Neural cell (in vitro differentiated cells): ENCODE measurements around the gene KCNJ10.

ENCODE experiments used
- CTCF ChIP-seq: fragments of 450-650 bp; IDR thresholded peaks from 2 replicates; pipeline ENCODE4 v1.5.1; 2014; ENCODE audit warnings: antibody characterized with exemption, mild to moderate bottlenecking, moderate library complexity; ENCODE audit not compliant: poor library complexity, severe bottlenecking
- EZH2 ChIP-seq: fragments of 200-600, 300-800 bp; shearing (Covaris generic), sonication (generic); IDR thresholded peaks from 2 replicates; pipeline ENCODE4 v1.6.1; 2014; ENCODE audit warnings: antibody characterized with exemption, low read length, borderline replicate concordance, mild to moderate bottlenecking; ENCODE audit not compliant: insufficient read depth, poor library complexity, severe bottlenecking
- RAD21 ChIP-seq: fragments of 450-650 bp; conservative IDR thresholded peaks from 2 replicates; pipeline ENCODE4 v1.6.1; 2014; ENCODE audit warnings: antibody characterized with exemption, mild to moderate bottlenecking, moderate library complexity
- TAF1 ChIP-seq: IDR thresholded peaks from 2 replicates; pipeline ENCODE4 v1.6.1; 2012; ENCODE audit warnings: low read depth
- TF ChIP-seq, protein P1 (sequence below): IDR thresholded peaks from 2 replicates; pipeline ENCODE4 v1.6.1; 2012; ENCODE audit warnings: borderline replicate concordance

DNA sequence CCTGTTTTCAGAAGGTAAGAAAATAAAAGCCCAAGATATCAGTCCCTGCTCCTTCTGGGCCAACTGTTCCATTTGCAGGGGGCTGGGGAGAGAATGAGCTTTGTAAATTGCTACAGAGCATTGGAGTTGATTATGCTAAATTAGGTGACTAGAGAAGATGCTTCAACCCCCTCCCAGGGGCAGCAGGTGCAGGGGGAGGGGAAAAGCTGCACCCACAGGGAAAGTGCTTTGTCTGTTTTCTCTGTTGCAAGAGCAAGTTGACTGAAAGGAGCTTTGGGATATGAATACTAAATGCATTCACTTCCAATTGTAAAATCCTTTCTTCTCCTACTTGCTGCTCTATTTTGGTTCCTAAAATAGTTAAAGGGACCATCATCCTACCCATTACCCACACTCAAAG is 21.6 kb downstream of the KCNJ10 start:
- TF ChIP-seq CTCF (no peak), EZH2 (no peak), TAF1 (no peak), RAD21 (no peak)
- TF ChIP-seq, protein P1, sequence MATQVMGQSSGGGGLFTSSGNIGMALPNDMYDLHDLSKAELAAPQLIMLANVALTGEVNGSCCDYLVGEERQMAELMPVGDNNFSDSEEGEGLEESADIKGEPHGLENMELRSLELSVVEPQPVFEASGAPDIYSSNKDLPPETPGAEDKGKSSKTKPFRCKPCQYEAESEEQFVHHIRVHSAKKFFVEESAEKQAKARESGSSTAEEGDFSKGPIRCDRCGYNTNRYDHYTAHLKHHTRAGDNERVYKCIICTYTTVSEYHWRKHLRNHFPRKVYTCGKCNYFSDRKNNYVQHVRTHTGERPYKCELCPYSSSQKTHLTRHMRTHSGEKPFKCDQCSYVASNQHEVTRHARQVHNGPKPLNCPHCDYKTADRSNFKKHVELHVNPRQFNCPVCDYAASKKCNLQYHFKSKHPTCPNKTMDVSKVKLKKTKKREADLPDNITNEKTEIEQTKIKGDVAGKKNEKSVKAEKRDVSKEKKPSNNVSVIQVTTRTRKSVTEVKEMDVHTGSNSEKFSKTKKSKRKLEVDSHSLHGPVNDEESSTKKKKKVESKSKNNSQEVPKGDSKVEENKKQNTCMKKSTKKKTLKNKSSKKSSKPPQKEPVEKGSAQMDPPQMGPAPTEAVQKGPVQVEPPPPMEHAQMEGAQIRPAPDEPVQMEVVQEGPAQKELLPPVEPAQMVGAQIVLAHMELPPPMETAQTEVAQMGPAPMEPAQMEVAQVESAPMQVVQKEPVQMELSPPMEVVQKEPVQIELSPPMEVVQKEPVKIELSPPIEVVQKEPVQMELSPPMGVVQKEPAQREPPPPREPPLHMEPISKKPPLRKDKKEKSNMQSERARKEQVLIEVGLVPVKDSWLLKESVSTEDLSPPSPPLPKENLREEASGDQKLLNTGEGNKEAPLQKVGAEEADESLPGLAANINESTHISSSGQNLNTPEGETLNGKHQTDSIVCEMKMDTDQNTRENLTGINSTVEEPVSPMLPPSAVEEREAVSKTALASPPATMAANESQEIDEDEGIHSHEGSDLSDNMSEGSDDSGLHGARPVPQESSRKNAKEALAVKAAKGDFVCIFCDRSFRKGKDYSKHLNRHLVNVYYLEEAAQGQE: no peak
